HG02884 (cell line): ENCODE data around the gene MUC6.

Experiments used
- ATAC-seq: cut with Tn5 transposase; IDR thresholded peaks from one replicate; pipeline ENCODE4 v1.9.1; 2021; ENCODE audit warnings: mild to moderate bottlenecking, moderate library complexity; ENCODE audit not compliant: unreplicated experiment

MUC6 gene

DNA sequence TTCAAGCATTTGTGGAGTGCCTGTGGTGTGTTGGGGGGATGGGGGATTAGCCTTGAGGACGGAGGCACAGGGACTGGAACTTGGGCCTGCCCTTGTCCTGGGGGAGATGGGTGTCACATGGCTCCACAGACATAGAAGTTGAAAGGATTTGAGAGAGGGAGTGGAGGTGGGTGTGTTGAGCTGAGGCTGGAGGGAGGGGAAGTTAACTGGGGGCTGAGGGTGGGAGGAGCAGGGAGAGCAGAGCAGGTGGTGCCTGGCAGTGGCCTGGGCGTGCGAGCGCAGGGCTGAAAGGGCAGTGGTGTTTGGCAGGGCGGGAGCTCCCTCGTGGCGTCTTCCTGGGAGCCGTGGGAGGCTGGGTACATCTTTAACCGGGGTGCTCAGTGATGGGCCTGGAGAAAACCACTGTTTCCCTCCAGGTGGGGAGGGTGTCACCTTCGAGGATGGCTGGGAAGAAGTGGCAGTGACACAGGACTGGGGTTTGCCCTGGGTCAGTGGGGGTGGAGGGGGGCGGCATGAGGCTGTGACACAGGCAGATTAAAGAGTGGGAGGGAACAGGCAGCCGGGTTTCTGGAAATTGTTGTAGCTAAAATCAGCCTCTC, 65.3 kb downstream of the MUC6 start:
- ATAC-seq = no peak

DNA sequence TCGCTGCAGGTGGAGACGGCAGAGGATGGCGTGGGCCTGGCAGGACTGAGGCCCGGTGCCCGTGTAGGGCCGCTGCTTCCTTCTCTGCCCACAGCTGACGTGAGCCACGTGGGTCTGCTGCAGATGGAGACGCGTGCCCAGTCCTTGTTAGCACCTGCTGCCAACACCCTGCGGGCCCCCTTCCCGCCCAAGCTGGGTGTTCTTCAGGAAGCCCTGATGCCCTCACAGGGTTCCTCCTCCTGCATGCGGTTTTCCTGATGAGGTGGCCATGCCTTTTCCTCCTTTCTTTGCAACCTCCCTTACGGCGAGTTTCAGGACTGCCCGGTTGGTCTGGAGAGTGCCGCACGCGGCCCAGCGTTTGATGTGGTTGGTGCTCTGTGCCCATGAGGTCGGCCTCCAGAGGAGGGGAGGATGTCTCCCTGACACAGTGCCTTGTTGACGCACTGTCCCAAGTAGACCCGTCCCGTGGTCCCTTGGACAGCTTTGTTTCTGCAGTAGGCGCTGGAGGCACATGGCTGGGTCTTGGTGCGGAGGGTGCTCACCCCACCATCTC, 66.1 kb downstream of the MUC6 start:
- no peak for ATAC-seq

DNA sequence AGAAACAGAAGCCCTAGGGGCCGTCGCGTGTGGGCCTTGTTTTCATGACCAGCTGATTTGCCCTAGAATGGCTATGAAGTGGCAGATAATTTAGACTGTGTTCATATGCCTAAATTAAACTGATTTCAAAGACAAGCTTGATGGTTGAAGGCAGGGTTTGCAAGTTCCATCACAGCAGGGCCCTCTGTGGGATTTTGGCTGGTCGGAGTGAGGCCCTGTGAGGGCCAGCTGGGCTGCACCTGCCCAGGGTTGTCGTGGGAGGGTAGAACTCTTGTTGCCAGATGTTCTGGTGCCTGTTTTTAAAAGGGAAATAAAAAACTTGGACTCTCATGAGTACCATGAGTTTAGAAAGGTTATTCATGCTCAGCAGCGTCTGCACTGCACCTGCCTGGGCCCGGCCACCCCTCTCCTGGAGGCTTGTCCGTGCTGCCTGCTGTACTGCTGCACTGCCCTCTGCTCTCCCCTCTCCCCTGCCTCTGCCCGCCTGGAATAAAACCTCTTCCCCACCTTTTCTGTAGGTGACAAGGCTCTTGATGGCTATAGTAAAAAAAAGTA, 66.8 kb downstream of the MUC6 start:
- no peak for ATAC-seq

DNA sequence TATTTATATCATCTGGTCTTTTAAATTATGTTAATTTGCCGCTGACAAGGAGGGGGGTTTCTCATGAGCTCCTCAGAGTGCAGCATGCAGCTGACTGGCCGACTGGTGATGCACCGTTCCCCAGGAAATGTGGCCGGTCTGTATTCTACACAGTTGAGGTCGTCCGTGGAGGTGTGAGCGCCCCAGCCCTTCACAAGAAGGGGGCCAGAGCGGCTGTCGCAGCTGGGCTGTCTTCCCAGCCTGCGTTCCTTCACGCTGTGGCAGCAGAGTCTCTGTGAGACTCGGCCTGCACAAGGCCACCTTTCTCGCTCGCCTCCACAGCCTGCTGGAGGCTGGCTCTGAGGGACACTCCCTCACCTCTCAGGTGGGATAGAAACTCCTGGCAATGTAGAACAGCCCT, 67.7 kb downstream of the MUC6 start:
- no peak for ATAC-seq

DNA sequence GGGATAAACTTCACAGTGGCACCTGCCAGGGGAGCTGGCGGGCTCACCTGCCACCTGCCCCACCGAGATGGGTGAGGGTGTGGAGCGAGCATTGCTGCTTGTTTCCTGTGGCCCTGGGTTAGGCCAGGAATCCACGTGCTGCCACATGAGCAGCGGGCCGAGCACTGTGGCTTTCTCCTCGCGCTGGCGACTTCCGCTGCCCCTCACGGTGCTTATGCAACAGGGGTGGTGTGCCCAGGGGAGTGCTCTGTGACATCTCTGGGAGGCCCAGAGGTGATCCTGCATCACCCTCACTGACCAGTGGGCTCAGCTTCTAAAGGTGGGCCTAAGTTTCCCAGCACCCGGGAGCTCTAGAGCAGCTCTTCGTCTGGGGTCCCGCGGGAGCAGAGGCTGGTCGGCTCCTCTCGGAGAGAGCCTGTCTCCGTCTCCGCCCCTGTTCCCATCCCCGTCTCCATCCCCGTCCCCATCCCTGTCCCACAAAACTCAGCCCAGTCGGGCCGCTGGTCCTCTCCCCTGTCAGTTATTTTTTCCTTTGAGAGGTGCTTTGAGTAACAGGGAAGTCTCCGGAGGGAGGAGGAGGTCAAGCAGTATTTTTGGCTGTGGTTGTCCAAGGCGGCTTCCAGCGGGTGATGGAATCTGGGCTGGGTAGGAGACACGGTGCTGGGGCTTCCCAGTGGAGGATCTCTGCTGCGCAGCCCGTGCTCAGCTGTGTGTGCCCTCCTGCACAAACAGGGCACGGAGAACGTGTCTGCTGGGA, 68.3 kb downstream of the MUC6 start:
- no peak for ATAC-seq

DNA sequence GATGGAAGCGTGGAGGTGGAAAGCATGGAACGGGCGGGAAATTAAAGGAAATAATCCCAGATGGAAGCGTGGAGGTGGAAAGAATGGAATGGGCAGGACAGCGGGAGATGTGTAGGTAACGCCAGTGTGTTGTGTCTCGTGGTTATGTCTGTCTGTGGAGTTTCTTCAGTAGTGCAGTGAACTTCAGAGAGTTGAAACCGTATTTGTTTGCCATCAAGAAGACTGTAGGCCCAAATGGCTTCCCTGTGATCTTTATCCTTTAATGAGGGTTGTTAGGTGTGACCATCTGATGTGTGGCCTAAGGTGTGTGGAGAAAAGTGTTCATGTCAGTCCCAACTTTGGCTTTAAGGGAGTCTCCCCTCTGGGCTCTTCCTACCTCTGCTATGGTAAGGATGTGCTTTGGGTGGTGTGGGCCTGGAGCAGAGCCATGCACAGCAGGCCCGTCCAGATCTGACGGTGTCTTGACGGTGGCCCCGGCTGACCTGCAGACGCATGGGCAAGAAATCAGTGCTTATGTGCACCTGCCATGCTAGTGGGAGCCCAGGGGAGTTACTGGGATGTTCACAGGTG, 71.2 kb downstream of the MUC6 start:
- ATAC-seq = no peak

DNA sequence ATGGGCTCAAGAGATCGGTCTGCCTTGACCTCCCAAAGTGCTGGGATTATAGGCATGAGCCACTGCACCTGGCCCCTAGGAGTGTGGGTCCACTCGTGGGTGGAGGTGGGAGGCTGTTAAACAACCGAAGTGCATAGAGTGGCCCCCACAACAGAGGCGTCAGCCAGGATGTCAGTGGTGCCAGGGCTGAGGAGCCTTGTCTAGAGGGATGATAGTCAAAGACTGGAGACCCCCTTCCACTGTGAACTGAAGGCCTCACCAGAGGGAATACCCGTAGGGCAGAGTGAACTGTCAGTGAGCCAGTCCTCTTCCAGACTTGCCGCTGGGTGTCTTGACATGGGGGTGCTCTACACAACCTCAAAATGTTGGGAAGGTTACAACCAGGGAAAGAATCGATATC, 72.7 kb downstream of the MUC6 start:
- ATAC-seq = no peak
